ENCODE data around the gene CLDN9.
A peak's percentile ranks its signal among the peaks of the same experiment; 100 is the strongest.

Gene CLDN9

GRCh38 chr16:3058139-3059030 is 45.7 kb downstream of the CLDN9 start:
- peak; percentile 28 for DNase-seq

- DNase-seq = peak; percentile 78
Observed at GRCh38 chr16:3059041-3059722, 46.5 kb downstream of the CLDN9 start.

GRCh38 chr16:3059723-3060242 is 47.1 kb downstream of the CLDN9 start:
- no peak for DNase-seq

- DNase-seq = no peak
Observed at GRCh38 chr16:3060339-3061127, 47.8 kb downstream of the CLDN9 start.

- DNase-seq = no peak
Observed at GRCh38 chr16:3062553-3062952, 49.8 kb downstream of the CLDN9 start.

- DNase-seq = no peak
Observed at GRCh38 chr16:3063625-3064386, 51.1 kb downstream of the CLDN9 start.

Data from COR-L47 (cell line).